ENCODE data around the gene HDAC4. TPM values are rescaled to one million over a fixed set of nuclear protein-coding genes. Genes with fewer than 3 reads are reported as not detected.

HDAC4 gene
- polyA plus RNA-seq, 1 donor (not counting 4 experiments of a cell fraction or from before 2014, with no cell fraction given), result 2.9 TPM

- no peaks in the 10 kb centered on the region for H3K9me1 ChIP-seq (ENCODE audit: control insufficient read depth, extremely low read depth, insufficient read depth, low read length)
- no peak overlapping the region for H3K4me3 ChIP-seq (ENCODE audit: control insufficient read depth in 2 of 3, extremely low read depth in 1 of 3, insufficient read depth in 2 of 3, low read depth in 1 of 3, low read length in 3 of 3)
- no peaks in the 10 kb centered on the region for H4K20me1 ChIP-seq (ENCODE audit: control insufficient read depth, extremely low read depth, insufficient read depth, low read length)
- DNase-seq (ENCODE audit: low read depth, low spot score), result no peak
- no peaks in the 10 kb centered on the region for H3K79me2 ChIP-seq (ENCODE audit: control insufficient read depth, insufficient read depth, low read length)
- H2AFZ ChIP-seq (ENCODE audit: control insufficient read depth, low read length), result no peak overlapping the region
- H3K4me2 ChIP-seq (ENCODE audit: control insufficient read depth, extremely low read depth, insufficient read depth, low read depth, low read length), result no peak overlapping the region
- no peak overlapping the region for H3K27ac ChIP-seq (ENCODE audit: control insufficient read depth, insufficient read depth, low read length)
- no peaks in the 10 kb centered on the region for H3K36me3 ChIP-seq (ENCODE audit: control insufficient read depth in 2 of 2, extremely low read depth in 1 of 2, insufficient read depth in 2 of 2, low read length in 2 of 2)
- no peaks in the 10 kb centered on the region for H3K4me1 ChIP-seq (ENCODE audit: control insufficient read depth, extremely low read depth, insufficient read depth, low read length)
- H3K9me3 ChIP-seq (ENCODE audit: control insufficient read depth, low read depth, low read length), result no peaks in the 10 kb centered on the region
- no peak for FAIRE-seq
- TF ChIP-seq EZH2 (IDR thresholded peaks at IDR 0.05; ENCODE audit: low read length), result no peak
- no peak for TF ChIP-seq CTCF (optimal IDR thresholded peaks at IDR 0.05 in 1 of 3, IDR thresholded peaks at IDR 0.05 in 1 of 3, conservative IDR thresholded peaks at IDR 0.05 in 1 of 3; ENCODE audit: extremely low read depth in 1 of 3, insufficient read depth in 2 of 3, low read length in 3 of 3)
- dilution Hi-C loops (cut with MboI; ENCODE audit: extremely low pct_ligation_motif_present, low sequenced_read_pairs), result no loop called here
- H3K9ac ChIP-seq (ENCODE audit: control insufficient read depth, extremely low read depth, insufficient read depth, low read length), result no peak overlapping the region
- H3K27me3 ChIP-seq (ENCODE audit: control insufficient read depth, extremely low read depth, insufficient read depth, low read length), result no peaks in the 10 kb centered on the region
Measured at GRCh38 chr2:239047420-239047819, 353.4 kb downstream of the HDAC4 start.

- H3K79me2 ChIP-seq (ENCODE audit: control insufficient read depth, insufficient read depth, low read length), result no peaks in the 10 kb centered on the region
- H3K9ac ChIP-seq (ENCODE audit: control insufficient read depth, extremely low read depth, insufficient read depth, low read length), result no peak overlapping the region
- no peak overlapping the region for H3K4me2 ChIP-seq (ENCODE audit: control insufficient read depth, extremely low read depth, insufficient read depth, low read depth, low read length)
- dilution Hi-C loops (cut with MboI; ENCODE audit: extremely low pct_ligation_motif_present, low sequenced_read_pairs), result no loop called here
- FAIRE-seq, result no peak
- no peaks in the 10 kb centered on the region for H3K9me3 ChIP-seq (ENCODE audit: control insufficient read depth, low read depth, low read length)
- no peaks in the 10 kb centered on the region for H3K4me1 ChIP-seq (ENCODE audit: control insufficient read depth, extremely low read depth, insufficient read depth, low read length)
- H3K27ac ChIP-seq (ENCODE audit: control insufficient read depth, insufficient read depth, low read length), result no peak overlapping the region
- H2AFZ ChIP-seq (ENCODE audit: control insufficient read depth, low read length), result no peak overlapping the region
- H4K20me1 ChIP-seq (ENCODE audit: control insufficient read depth, extremely low read depth, insufficient read depth, low read length), result no peaks in the 10 kb centered on the region
- H3K4me3 ChIP-seq (ENCODE audit: control insufficient read depth in 2 of 3, extremely low read depth in 1 of 3, insufficient read depth in 2 of 3, low read depth in 1 of 3, low read length in 3 of 3), result no peak overlapping the region
- no peaks in the 10 kb centered on the region for H3K27me3 ChIP-seq (ENCODE audit: control insufficient read depth, extremely low read depth, insufficient read depth, low read length)
- no peak for DNase-seq (ENCODE audit: low read depth, low spot score)
- no peaks in the 10 kb centered on the region for H3K36me3 ChIP-seq (ENCODE audit: control insufficient read depth in 2 of 2, extremely low read depth in 1 of 2, insufficient read depth in 2 of 2, low read length in 2 of 2)
- H3K9me1 ChIP-seq (ENCODE audit: control insufficient read depth, extremely low read depth, insufficient read depth, low read length), result no peaks in the 10 kb centered on the region
- no peak for TF ChIP-seq EZH2 (IDR thresholded peaks at IDR 0.05; ENCODE audit: low read length)
- no peak for TF ChIP-seq CTCF (optimal IDR thresholded peaks at IDR 0.05 in 1 of 3, IDR thresholded peaks at IDR 0.05 in 1 of 3, conservative IDR thresholded peaks at IDR 0.05 in 1 of 3; ENCODE audit: extremely low read depth in 1 of 3, insufficient read depth in 2 of 3, low read length in 3 of 3)
Measured at GRCh38 chr2:239046822-239047221, 354.0 kb downstream of the HDAC4 start.
